Ishikawa (cell line): ENCODE measurements around the gene CNKSR2.

Experiments used
- CEBPB ChIP-seq: IDR thresholded peaks from 2 replicates; pipeline ENCODE4 v1.6.1; 2012
- CREB1 ChIP-seq: IDR thresholded peaks from 2 replicates; pipeline ENCODE4 v1.6.1; 2012; ENCODE audit warnings: low read depth
- EGR1 ChIP-seq: IDR thresholded peaks from 2 replicates; pipeline ENCODE4 v1.6.1; 2012
- EP300 ChIP-seq: IDR thresholded peaks from 2 replicates; pipeline ENCODE4 v1.6.1; 2012; ENCODE audit warnings: borderline replicate concordance
- FOXM1 ChIP-seq: IDR thresholded peaks from 2 replicates; pipeline ENCODE4 v1.6.1; 2012; ENCODE audit warnings: low read depth, borderline replicate concordance
- RAD21 ChIP-seq: IDR thresholded peaks from 2 replicates; pipeline ENCODE4 v1.6.1; 2012; ENCODE audit warnings: low read depth
- TAF1 ChIP-seq: IDR thresholded peaks from 2 replicates; pipeline ENCODE4 v1.6.1; 2012; ENCODE audit warnings: low read depth, mild to moderate bottlenecking
- TCF12 ChIP-seq: IDR thresholded peaks from 2 replicates; pipeline ENCODE4 v1.6.1; 2012; ENCODE audit warnings: low read depth
- TEAD4 ChIP-seq: IDR thresholded peaks from 2 replicates; pipeline ENCODE4 v1.6.1; 2012
- YY1 ChIP-seq: IDR thresholded peaks from 2 replicates; pipeline ENCODE4 v1.6.1; 2012; ENCODE audit warnings: low read depth
- ZBTB7A ChIP-seq: IDR thresholded peaks from 2 replicates; pipeline ENCODE4 v1.6.1; 2012; ENCODE audit warnings: low read depth
- TF ChIP-seq, protein P1 (sequence below): IDR thresholded peaks from 2 replicates; pipeline ENCODE4 v1.6.1; 2012
- TF ChIP-seq, protein P2 (sequence below): IDR thresholded peaks from 2 replicates; pipeline ENCODE4 v1.6.1; 2012; ENCODE audit warnings: low read depth, mild to moderate bottlenecking

DNA sequence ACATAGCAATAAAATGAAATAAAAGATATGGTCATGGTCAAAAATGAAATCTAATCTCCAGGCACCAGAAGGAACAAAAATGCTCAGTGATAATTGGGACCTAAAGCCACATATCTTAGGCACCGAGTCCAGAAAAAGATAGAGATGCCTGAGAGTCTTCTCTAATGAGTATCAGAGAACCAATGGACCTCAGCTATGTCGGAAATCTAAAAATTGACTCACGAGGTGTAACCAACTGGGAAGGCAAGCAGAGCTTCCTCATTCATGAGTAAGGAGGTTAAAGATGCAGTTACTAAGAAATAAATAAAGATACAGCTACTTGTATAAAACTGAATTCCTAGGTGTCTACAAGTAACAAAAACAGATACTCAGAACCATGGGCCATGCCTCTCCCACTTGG is 211.8 kb downstream of the CNKSR2 start:
- TF ChIP-seq TEAD4 (no peak), EP300 (no peak), RAD21 (no peak), FOXM1 (no peak), CREB1 (no peak), YY1 (no peak), TCF12 (no peak), EGR1 (no peak), CEBPB (no peak), ZBTB7A (no peak), TAF1 (no peak)
- TF ChIP-seq, protein P1, sequence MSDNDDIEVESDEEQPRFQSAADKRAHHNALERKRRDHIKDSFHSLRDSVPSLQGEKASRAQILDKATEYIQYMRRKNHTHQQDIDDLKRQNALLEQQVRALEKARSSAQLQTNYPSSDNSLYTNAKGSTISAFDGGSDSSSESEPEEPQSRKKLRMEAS: no peak
- TF ChIP-seq, protein P2, sequence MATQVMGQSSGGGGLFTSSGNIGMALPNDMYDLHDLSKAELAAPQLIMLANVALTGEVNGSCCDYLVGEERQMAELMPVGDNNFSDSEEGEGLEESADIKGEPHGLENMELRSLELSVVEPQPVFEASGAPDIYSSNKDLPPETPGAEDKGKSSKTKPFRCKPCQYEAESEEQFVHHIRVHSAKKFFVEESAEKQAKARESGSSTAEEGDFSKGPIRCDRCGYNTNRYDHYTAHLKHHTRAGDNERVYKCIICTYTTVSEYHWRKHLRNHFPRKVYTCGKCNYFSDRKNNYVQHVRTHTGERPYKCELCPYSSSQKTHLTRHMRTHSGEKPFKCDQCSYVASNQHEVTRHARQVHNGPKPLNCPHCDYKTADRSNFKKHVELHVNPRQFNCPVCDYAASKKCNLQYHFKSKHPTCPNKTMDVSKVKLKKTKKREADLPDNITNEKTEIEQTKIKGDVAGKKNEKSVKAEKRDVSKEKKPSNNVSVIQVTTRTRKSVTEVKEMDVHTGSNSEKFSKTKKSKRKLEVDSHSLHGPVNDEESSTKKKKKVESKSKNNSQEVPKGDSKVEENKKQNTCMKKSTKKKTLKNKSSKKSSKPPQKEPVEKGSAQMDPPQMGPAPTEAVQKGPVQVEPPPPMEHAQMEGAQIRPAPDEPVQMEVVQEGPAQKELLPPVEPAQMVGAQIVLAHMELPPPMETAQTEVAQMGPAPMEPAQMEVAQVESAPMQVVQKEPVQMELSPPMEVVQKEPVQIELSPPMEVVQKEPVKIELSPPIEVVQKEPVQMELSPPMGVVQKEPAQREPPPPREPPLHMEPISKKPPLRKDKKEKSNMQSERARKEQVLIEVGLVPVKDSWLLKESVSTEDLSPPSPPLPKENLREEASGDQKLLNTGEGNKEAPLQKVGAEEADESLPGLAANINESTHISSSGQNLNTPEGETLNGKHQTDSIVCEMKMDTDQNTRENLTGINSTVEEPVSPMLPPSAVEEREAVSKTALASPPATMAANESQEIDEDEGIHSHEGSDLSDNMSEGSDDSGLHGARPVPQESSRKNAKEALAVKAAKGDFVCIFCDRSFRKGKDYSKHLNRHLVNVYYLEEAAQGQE: no peak
